A549 treated with AZD9567 at 1 μM for 4 hours (cell line): ENCODE results near the gene C16orf95. TPM values are rescaled to one million over a fixed set of nuclear protein-coding genes. Genes with fewer than 3 reads are reported as not detected.

ENCODE experiments used
- total RNA-seq: library from RNA; stranded (reverse); fragments of 200-300 nt; extraction: Qiagen RNA extraction; gene quantifications from 5 replicates; pipeline ENCODE4 v1.2.3, GENCODE V29; 2022; ENCODE audit not compliant: insufficient read depth

C16orf95 gene
- 6.1 to 8.0 TPM (median 7.5 TPM) in 4 of 5 replicates, not detected in the other for total RNA-seq

GRCh38 chr16:87316923-87317749 lies at the start of gene C16orf95:
TSS of gene C16orf95 (minus strand) at chr16:87317392. CDS start at chr16:87317242, 150 bp downstream.

Other genes with a start within 250 kb of the C16orf95 start
- gene FBXO31, start 66.4 kb upstream of the C16orf95 start, total RNA-seq, result 16.4 to 31.3 TPM (median 31.2 TPM) in 5 replicates
- gene MAP1LC3B, start 74.9 kb upstream of the C16orf95 start, total RNA-seq, result 79.7 to 106 TPM (median 86.6 TPM) in 5 replicates
- 8.2 to 10.2 TPM (median 9.8 TPM) in 5 replicates for gene ZCCHC14, start 175.6 kb upstream of the C16orf95 start, total RNA-seq